HepG2 (cell line): Measurements from ENCODE around the gene NCOA7. TPM values are rescaled to one million over a fixed set of nuclear protein-coding genes. Genes with fewer than 3 reads are reported as not detected.

Experiments used
- CHD4 ChIP-seq: fragments of 200-600 bp; sonication (generic); IDR thresholded peaks from 2 replicates; pipeline ENCODE4 v1.7.0; 2017; ENCODE audit warnings: mild to moderate bottlenecking, low read length, borderline replicate concordance
- ERF ChIP-seq: IDR thresholded peaks from 2 replicates; pipeline ENCODE4 v1.6.1; 2018; ENCODE audit warnings: missing biosample characterization, missing genetic modification reagents
- FOXJ3 ChIP-seq: sonication (generic); formaldehyde crosslinking; IDR thresholded peaks from 2 replicates; pipeline ENCODE4 v1.4.0; 2020; ENCODE audit warnings: missing genetic modification reagents, mild to moderate bottlenecking, borderline replicate concordance
- HHEX ChIP-seq: IDR thresholded peaks from 2 replicates; pipeline ENCODE4 v1.6.1; 2016; ENCODE audit warnings: control low read depth
- MED13 ChIP-seq: sonication (generic); formaldehyde crosslinking; IDR thresholded peaks from 2 replicates; pipeline ENCODE4 v1.5.0; 2020; ENCODE audit warnings: missing genetic modification reagents
- RBFOX2 ChIP-seq: fragments of 200-400 bp; formaldehyde crosslinking; IDR thresholded peaks from 2 replicates; pipeline ENCODE4 v1.6.1; 2017; ENCODE audit warnings: low read depth, mild to moderate bottlenecking, low read length
- TAF15 ChIP-seq: fragments of 200-400 bp; formaldehyde crosslinking; IDR thresholded peaks from one replicate; pipeline ENCODE4 v1.6.1; 2018; ENCODE audit warnings: mild to moderate bottlenecking, low read depth, low read length; ENCODE audit not compliant: poor library complexity, severe bottlenecking
- ZNF138 ChIP-seq: sonication (generic); formaldehyde crosslinking; IDR thresholded peaks from 2 replicates; pipeline ENCODE4 v1.5.0; 2020; ENCODE audit warnings: mild to moderate bottlenecking, low read depth, missing genetic modification reagents
- ZNF274 ChIP-seq: sonication (generic); formaldehyde crosslinking; IDR thresholded peaks from 2 replicates; pipeline ENCODE4 v1.5.1; 2020; ENCODE audit warnings: mild to moderate bottlenecking, missing genetic modification reagents
- ZNF432 ChIP-seq: sonication (generic); formaldehyde crosslinking; IDR thresholded peaks from 2 replicates; pipeline ENCODE4 v1.5.0; 2020; ENCODE audit warnings: missing genetic modification reagents, mild to moderate bottlenecking, borderline replicate concordance
- ZNF589 ChIP-seq: sonication (generic); formaldehyde crosslinking; conservative IDR thresholded peaks from 2 replicates; pipeline ENCODE4 v1.8.0; 2022; ENCODE audit warnings: mild to moderate bottlenecking, moderate library complexity, missing genetic modification reagents
- polyA plus RNA-seq, 8 experiments: library from polyadenylated mRNA; depleted of rRNA in 3 of 8; stranded (reverse) in 7 of 8; unstranded in 1 of 8; fragments of >200 nt; fragmentation: Illumina TruSeq in 4 of 8; extraction: Trizol in 4 of 8; gene quantifications; 2 replicates each; pipeline versions ENCODE4 v1.2.1 to v1.2.3, GENCODE V29; 2011 to 2016; ENCODE audit warnings: low read depth in 4 of 8, missing spikeins in 1 of 8, mixed read lengths in 1 of 8; ENCODE audit not compliant: insufficient read depth in 1 of 8
- total RNA-seq, 5 experiments: library from RNA; depleted of rRNA; stranded (reverse); fragments of >200 nt; fragmentation: Illumina TruSeq; extraction: Trizol; gene quantifications; 2 replicates each; pipeline ENCODE4 v1.2.3, GENCODE V29; 2016; ENCODE audit warnings: low read depth in 1 of 5
- TF ChIP-seq, protein P1 (sequence below): sonication (generic); formaldehyde crosslinking; IDR thresholded peaks from 2 replicates; pipeline ENCODE4 v1.5.0; 2020; ENCODE audit warnings: missing genetic modification reagents, mild to moderate bottlenecking, borderline replicate concordance
- TF ChIP-seq, protein P2 (sequence below): sonication (generic); formaldehyde crosslinking; IDR thresholded peaks from 2 replicates; pipeline ENCODE4 v1.4.0; 2020; ENCODE audit warnings: missing genetic modification reagents, mild to moderate bottlenecking, borderline replicate concordance
- TF ChIP-seq, protein P3 (sequence below): IDR thresholded peaks from 2 replicates; pipeline ENCODE4 v1.6.1; 2016; ENCODE audit warnings: mild to moderate bottlenecking, missing biosample characterization, missing genetic modification reagents
- TF ChIP-seq, protein P4 (sequence below): sonication (generic); formaldehyde crosslinking; IDR thresholded peaks from 2 replicates; pipeline ENCODE4 v1.5.0; 2020; ENCODE audit warnings: mild to moderate bottlenecking, missing genetic modification reagents
- TF ChIP-seq, protein P5 (sequence below): sonication (generic); formaldehyde crosslinking; IDR thresholded peaks from 2 replicates; pipeline ENCODE4 v1.4.0; 2020; ENCODE audit warnings: missing genetic modification reagents

The NCOA7 gene
- total and polyA plus RNA-seq, 2 of the 13 experiments (the other 11 are each of a cell fraction or from before 2014, with no cell fraction given) = 13.6 to 20.8 TPM

DNA sequence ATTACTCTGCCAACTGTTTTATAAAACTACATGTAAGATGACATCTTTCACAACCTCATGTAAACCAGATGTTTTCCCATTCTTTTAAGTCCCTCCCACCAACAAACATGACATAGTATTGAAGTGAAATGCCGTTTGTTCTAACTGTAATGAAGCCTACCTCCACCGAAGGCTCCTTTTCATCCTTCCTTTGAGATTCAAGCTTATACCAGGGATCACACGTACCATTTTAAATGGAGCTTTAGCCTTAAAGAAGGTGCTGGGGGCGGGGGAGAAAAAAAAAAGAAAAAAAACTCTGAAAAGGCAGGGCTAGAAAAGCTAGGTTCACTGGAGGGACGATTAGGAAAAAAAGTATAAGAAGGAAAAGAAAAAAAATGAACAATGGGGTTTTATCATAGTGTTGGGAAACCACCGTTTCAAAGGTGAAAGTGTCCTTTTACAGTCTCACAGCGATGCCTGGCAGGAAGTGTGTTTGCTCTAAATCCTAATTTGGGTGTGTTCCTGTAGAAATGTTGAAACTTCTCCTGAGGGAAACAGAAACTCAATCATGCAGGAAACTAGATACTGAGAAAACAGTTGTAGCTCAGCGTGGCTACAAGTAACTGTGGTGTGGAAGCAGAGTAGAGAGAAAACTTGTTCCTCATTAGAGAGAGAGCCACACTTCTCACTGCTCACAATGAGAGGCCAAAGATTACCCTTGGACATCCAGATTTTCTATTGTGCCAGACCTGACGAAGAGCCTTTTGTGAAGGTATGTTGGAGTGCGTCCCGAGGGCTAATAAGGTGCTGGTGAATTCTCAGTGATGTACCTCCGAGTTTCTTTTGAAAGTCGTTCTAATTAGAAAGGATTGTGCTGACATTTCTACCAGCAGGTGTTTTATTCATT, 128.2 kb downstream of the NCOA7 start (continued):
- 0 out of 2 replicates have a peak, but pooled peaks have one; percentile 16 for TF ChIP-seq HHEX (CRISPR knock-in tag)
- TF ChIP-seq, protein P1, sequence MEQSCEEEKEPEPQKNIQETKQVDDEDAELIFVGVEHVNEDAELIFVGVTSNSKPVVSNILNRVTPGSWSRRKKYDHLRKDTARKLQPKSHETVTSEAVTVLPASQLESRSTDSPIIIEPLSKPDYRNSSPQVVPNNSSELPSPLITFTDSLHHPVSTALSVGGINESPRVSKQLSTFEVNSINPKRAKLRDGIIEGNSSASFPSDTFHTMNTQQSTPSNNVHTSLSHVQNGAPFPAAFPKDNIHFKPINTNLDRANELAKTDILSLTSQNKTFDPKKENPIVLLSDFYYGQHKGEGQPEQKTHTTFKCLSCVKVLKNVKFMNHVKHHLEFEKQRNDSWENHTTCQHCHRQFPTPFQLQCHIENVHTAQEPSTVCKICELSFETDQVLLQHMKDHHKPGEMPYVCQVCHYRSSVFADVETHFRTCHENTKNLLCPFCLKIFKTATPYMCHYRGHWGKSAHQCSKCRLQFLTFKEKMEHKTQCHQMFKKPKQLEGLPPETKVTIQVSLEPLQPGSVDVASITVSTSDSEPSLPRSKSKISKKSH (CRISPR knock-in tag) = no peak
- peak; percentile 63 for TF ChIP-seq ERF (CRISPR knock-in tag)
- TF ChIP-seq CHD4 = peak; percentile 80; the same call in 1 of the 2 replicates
- TF ChIP-seq, protein P2, sequence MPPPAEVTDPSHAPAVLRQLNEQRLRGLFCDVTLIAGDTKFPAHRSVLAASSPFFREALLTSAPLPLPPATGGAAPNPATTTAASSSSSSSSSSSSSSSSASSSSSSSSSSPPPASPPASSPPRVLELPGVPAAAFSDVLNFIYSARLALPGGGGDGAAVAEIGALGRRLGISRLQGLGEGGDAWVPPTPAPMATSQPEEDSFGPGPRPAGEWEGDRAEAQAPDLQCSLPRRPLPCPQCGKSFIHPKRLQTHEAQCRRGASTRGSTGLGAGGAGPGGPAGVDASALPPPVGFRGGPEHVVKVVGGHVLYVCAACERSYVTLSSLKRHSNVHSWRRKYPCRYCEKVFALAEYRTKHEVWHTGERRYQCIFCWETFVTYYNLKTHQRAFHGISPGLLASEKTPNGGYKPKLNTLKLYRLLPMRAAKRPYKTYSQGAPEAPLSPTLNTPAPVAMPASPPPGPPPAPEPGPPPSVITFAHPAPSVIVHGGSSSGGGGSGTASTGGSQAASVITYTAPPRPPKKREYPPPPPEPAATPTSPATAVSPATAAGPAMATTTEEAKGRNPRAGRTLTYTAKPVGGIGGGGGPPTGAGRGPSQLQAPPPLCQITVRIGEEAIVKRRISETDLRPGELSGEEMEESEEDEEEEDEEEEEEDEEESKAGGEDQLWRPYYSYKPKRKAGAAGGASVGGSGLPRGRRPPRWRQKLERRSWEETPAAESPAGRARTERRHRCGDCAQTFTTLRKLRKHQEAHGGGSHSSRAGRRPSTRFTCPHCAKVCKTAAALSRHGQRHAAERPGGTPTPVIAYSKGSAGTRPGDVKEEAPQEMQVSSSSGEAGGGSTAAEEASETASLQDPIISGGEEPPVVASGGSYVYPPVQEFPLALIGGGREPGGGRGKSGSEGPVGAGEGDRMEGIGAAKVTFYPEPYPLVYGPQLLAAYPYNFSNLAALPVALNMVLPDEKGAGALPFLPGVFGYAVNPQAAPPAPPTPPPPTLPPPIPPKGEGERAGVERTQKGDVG (CRISPR knock-in tag) = no peak
- TF ChIP-seq ZNF589 (CRISPR knock-in tag) = no peak
- peak; percentile 54; the same call in 1 of the 2 replicates for TF ChIP-seq FOXJ3 (CRISPR knock-in tag)
- no peak for TF ChIP-seq ZNF138
- TF ChIP-seq, protein P3, sequence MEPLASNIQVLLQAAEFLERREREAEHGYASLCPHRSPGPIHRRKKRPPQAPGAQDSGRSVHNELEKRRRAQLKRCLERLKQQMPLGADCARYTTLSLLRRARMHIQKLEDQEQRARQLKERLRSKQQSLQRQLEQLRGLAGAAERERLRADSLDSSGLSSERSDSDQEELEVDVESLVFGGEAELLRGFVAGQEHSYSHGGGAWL (CRISPR knock-in tag) = no peak
- TF ChIP-seq ZNF432 (CRISPR knock-in tag) = no peak
- TF ChIP-seq, protein P4, sequence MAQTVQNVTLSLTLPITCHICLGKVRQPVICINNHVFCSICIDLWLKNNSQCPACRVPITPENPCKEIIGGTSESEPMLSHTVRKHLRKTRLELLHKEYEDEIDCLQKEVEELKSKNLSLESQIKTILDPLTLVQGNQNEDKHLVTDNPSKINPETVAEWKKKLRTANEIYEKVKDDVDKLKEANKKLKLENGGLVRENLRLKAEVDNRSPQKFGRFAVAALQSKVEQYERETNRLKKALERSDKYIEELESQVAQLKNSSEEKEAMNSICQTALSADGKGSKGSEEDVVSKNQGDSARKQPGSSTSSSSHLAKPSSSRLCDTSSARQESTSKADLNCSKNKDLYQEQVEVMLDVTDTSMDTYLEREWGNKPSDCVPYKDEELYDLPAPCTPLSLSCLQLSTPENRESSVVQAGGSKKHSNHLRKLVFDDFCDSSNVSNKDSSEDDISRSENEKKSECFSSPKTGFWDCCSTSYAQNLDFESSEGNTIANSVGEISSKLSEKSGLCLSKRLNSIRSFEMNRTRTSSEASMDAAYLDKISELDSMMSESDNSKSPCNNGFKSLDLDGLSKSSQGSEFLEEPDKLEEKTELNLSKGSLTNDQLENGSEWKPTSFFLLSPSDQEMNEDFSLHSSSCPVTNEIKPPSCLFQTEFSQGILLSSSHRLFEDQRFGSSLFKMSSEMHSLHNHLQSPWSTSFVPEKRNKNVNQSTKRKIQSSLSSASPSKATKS (CRISPR knock-in tag) = no peak
- no peak for TF ChIP-seq TAF15
- TF ChIP-seq, protein P5, sequence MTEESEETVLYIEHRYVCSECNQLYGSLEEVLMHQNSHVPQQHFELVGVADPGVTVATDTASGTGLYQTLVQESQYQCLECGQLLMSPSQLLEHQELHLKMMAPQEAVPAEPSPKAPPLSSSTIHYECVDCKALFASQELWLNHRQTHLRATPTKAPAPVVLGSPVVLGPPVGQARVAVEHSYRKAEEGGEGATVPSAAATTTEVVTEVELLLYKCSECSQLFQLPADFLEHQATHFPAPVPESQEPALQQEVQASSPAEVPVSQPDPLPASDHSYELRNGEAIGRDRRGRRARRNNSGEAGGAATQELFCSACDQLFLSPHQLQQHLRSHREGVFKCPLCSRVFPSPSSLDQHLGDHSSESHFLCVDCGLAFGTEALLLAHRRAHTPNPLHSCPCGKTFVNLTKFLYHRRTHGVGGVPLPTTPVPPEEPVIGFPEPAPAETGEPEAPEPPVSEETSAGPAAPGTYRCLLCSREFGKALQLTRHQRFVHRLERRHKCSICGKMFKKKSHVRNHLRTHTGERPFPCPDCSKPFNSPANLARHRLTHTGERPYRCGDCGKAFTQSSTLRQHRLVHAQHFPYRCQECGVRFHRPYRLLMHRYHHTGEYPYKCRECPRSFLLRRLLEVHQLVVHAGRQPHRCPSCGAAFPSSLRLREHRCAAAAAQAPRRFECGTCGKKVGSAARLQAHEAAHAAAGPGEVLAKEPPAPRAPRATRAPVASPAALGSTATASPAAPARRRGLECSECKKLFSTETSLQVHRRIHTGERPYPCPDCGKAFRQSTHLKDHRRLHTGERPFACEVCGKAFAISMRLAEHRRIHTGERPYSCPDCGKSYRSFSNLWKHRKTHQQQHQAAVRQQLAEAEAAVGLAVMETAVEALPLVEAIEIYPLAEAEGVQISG (CRISPR knock-in tag) = 0 out of 2 replicates have a peak, but pooled peaks have one; percentile 19
- no peak for TF ChIP-seq MED13 (CRISPR knock-in tag)
- no peak for TF ChIP-seq ZNF274 (CRISPR knock-in tag)
- peak; percentile 60; the same call in 1 of the 2 replicates for TF ChIP-seq RBFOX2
